GM10266 (cell line): ENCODE results near the gene KLK2.
A peak's percentile ranks its signal among the peaks of the same experiment; 100 is the strongest.

ENCODE experiments used
- DNase-seq: peaks from one replicate; pipeline ENCODE4 v3.0.0; 2012; ENCODE audit errors: extremely low spot score
- TF ChIP-seq, protein P1 (sequence below): IDR thresholded peaks from 2 replicates; pipeline ENCODE4 v1.5.1; 2012; ENCODE audit warnings: mild to moderate bottlenecking, low read depth; ENCODE audit not compliant: control insufficient read depth, insufficient read depth; ENCODE audit errors: missing control alignments

Gene KLK2

DNA sequence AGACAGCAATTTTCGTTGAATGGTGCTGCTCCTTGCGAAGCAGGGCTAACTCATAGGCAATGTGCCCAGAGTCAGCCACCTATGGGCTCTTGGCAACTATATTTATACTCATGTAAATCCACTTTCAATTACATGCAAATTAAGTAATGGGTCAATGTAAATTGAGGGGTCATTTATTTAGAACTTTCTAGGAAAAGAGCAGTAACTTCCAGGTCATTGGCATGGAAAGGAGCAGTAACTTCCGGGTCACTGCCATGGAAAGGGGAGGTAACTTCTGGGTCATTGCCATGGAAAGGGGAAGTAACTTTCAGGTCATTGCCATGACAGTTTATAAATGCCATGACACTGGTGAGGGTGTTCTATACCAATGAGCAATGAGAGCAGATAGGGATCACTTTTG is 26.3 kb downstream of the KLK2 start:
- TF ChIP-seq, protein P1, sequence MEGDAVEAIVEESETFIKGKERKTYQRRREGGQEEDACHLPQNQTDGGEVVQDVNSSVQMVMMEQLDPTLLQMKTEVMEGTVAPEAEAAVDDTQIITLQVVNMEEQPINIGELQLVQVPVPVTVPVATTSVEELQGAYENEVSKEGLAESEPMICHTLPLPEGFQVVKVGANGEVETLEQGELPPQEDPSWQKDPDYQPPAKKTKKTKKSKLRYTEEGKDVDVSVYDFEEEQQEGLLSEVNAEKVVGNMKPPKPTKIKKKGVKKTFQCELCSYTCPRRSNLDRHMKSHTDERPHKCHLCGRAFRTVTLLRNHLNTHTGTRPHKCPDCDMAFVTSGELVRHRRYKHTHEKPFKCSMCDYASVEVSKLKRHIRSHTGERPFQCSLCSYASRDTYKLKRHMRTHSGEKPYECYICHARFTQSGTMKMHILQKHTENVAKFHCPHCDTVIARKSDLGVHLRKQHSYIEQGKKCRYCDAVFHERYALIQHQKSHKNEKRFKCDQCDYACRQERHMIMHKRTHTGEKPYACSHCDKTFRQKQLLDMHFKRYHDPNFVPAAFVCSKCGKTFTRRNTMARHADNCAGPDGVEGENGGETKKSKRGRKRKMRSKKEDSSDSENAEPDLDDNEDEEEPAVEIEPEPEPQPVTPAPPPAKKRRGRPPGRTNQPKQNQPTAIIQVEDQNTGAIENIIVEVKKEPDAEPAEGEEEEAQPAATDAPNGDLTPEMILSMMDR = no peak
- no peak for DNase-seq

DNA sequence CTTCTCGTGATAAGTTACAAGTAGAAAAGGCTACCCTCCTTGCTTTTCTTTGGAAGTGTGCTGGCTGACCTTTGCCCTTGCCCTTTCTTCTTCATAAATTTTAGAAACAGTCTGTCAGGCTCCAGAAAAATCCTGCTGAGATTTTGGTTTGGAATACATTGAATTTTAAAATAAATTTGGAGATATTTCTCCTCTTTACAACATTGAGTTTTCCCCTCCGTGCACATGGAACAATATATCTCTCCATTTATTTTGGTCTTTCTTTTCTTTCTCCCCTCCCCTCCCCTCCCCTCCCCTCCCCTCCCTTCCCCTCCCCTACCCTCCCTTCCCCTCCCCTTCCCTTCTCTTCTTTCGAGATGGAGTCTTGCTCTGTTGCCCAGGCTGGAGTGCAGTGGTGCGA is 29.4 kb downstream of the KLK2 start:
- TF ChIP-seq, protein P1 = no peak
- no peak for DNase-seq

DNA sequence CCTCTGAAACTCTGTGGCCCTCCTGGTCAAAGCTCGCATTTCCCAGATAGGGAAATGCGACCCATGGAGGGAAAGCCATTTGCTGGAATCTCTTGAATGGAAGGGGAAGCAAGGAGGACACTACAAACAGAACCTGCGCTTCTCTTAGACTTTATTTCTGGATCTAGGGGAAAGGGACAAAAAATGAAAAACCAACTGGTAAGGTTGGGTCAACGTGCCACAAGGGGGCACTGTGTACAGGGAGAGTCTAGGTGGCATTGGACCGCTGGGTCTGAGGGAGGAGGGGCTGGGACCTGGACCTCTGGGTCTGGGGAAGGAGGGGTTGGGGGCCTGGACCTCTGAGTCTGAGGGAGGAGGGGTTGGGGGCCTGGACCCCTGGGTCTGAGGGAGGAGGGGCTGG is 33.0 kb downstream of the KLK2 start:
- no peak for DNase-seq
- TF ChIP-seq, protein P1 = peak; percentile 72

DNA sequence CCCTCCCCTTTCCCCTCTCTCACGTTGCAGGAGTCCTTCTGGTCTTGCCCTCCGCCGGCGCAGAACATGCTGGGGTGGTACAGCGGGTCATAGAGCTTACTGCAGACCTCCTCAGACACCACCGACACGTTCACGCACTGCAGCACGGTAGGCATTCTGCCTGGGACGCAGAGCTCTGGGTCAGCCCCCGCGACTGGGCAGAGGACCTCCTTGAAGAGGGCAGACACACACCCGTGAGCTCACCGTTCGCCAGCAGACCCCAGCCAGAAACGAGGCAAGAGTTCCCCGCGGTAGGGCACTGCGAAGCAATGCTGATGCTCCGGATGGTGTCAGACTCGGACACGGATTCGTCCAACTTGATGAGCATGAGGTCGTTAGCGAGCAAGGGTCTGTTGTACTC is 35.1 kb downstream of the KLK2 start:
- DNase-seq = no peak

DNA sequence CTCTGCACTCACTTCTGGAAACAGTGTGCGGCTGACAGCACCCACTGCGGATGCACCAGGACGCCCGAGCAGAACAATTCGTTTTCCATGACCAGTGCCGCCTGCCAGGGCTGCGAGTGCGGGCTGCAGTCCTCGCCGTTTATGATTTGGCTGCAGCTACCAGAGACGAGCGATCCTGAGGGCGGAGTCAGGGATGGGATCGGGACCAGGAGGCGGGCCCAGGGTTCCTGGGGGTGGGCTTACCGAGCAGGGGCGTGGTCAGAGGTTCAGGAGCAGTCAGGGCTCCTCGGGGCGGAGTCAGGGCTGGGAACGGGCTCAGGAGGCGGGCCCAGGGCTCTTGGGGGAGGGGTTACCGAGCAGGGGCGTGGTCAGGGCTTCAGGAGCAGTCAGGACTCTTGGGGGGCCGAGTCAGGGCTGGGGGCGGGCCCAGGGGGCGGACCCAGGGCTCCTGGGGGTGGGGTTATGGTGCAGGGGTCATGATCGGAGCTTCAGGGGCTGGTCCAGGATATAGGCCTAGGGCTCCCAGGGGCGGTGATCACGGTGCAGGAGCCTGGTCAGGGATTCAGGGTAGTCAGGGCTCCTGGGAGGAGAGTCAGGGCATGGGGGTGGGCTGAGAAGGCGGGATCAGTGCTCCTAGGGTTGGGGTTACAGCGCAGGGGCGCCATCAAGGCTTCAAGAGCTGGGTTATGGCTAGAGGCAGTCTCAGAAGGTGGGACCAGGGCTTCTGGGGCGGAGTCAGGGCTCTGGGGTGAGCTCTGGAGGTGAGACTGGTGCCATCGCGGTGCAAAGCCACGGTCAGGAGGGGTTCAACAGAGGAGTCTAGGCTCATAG is 36.2 kb downstream of the KLK2 start:
- peak; percentile 69 for DNase-seq
- TF ChIP-seq, protein P1 = no peak

More for the DNA sequence above, 35.1 kb downstream of the KLK2 start:
- TF ChIP-seq, protein P1 = no peak

DNA sequence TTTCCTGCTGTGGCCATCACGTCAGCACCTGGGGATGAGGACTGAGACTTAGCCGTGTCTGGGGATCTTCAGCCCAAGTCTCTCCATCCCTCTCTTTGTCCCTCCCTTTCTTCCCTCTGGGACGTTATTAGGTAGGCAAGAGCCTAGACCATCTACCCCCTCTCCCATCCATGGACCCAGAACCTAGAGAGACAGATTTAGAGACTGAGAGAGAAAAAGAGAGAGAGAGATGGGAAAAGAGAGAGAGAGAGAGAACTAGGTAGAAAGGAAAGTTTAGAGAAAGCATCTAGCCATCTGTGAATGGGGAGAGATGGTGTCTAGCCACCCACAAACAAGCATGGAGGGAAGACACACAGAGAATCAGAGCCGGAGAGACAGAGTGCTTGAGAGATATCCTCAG is 37.5 kb downstream of the KLK2 start:
- TF ChIP-seq, protein P1 = no peak
- no peak for DNase-seq
